GM10248 (cell line): ENCODE results near the gene SDF2L1.

Experiments used
- CTCF ChIA-PET: fragments of 300-600 bp; sonication (Branson Sonifier 250); formaldehyde crosslinking; extraction: SDS; loops from one replicate; lab custom pipeline; 2021; ENCODE audit warnings: antibody characterized with exemption; lab: Yijun Ruan, JAX
- POLR2A ChIA-PET: fragments of 350-650 bp; sonication (Branson Sonifier 250); formaldehyde crosslinking; extraction: SDS; loops from one replicate; lab custom pipeline; 2020; ENCODE audit warnings: antibody characterized with exemption; lab: Yijun Ruan, JAX
- DNase-seq: peaks from one replicate; pipeline ENCODE4 v3.0.0; 2012; ENCODE audit errors: extremely low spot score
- TF ChIP-seq, protein P1 (sequence below): IDR thresholded peaks from 2 replicates; pipeline ENCODE4 v1.5.1; 2012; ENCODE audit warnings: mild to moderate bottlenecking, low read depth; ENCODE audit errors: extremely low read depth, missing control alignments, control extremely low read depth

SDF2L1 gene

DNA sequence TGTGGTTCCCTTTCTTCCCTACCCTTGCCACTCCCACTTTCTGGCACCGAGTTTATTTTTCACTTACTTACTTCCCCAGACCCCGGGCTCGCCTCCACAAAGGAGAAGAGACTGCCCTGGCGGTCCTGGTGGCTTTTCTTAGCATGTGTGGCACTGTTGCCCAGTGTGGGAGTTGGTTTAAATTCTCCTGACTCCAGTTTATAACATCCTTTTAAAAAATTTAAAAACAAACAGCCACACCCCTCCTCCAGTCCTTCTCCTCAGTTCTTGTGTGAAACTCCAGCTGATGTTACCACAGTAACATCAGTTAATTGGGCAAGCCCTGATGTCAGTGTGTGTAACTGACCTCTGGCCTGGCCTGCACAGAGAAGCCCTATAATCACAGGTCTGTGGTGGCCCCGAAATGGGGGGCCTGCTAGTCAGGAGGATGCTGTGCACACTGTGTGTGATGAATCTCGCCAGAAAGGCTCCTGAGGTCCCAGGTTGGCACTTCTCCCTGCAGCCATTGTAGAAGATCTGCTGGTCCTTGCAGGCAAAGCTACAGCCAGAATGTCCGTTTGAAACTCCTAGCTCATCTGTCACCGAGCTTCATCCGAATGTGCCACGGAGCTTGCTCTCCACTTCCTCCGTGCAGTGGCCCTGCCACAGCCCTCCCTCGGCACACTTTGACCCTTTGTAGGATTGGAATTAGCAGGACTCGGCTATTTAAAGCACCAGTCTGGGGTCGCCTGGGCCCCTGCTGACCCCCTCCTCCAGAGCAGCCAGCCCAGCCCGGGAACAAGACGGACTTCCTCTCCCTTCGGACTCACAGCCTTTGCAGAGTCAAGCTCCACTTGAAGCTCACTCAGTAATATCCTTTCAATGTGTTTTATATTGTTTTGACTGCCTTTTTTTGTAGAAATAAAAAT, 19.8 kb upstream of the SDF2L1 start:
- DNase-seq: no peak
- TF ChIP-seq, protein P1, sequence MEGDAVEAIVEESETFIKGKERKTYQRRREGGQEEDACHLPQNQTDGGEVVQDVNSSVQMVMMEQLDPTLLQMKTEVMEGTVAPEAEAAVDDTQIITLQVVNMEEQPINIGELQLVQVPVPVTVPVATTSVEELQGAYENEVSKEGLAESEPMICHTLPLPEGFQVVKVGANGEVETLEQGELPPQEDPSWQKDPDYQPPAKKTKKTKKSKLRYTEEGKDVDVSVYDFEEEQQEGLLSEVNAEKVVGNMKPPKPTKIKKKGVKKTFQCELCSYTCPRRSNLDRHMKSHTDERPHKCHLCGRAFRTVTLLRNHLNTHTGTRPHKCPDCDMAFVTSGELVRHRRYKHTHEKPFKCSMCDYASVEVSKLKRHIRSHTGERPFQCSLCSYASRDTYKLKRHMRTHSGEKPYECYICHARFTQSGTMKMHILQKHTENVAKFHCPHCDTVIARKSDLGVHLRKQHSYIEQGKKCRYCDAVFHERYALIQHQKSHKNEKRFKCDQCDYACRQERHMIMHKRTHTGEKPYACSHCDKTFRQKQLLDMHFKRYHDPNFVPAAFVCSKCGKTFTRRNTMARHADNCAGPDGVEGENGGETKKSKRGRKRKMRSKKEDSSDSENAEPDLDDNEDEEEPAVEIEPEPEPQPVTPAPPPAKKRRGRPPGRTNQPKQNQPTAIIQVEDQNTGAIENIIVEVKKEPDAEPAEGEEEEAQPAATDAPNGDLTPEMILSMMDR: no peak
- POLR2A ChIA-PET: no interaction called here
- CTCF ChIA-PET: interaction anchor here (1.2 to 17.3 kb wide), 3 partner anchors 18 to 25 kb away, joined by 3 to 274 read pairs (median 3); partner anchors contain the start of gene SDF2L1

DNA sequence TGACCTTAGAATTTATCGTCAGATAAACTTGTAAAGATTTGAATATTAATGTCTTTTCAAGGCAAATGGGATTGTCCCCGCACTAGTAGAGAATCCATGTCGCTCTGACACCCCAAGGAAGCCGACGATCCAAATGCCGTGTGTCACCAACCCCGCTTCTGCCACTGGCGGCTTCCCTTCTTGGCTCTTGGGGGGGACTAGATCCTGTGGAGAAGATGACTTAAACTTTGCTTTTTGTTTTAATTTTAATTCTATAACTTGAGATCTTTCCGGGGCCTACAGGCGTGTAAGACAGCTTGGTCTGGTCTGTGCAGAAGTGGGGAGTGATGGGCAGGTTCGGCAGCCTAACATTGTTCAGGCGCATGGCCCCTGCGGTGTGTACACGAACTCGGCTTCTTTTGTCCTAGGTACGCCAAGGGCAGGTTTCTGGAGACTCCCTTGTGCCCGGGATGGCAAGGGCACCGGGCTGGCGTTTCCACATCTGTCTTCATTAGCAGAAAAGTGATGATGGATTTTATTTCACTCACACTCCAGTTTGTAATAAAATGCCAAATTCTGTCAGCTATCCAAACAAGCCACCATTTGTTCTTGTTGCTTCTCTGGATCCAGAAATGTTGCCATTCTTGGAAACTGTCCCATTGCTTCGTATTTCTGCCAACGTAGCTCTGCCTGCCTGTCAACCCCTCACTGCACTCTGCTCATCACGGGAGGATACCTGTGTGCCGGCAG, 19.0 kb upstream of the SDF2L1 start:
- no peak for DNase-seq
- TF ChIP-seq, protein P1: no peak
- POLR2A ChIA-PET: no interaction called here
- CTCF ChIA-PET: interaction anchor here (1.0 to 17.3 kb wide), 4 partner anchors 16 to 30 kb away, joined by 3 to 274 read pairs (median 4); partner anchors contain the start of gene SDF2L1

DNA sequence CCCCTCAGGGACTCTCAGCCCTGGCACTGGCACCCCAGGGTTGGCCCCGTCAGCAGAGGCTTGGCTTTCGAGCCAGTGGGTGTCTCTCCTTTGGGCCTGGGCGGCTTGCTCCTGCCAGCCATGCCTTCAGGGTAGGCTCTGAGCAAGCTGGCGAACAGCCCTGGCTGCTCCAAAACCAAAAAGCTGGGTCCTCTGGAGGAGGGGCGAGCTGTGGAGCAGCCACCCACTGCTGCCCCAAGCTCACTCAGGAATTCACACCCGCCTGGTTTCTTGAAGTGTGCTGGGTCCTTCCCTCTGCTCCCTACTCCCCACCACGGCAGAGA, 18.5 kb upstream of the SDF2L1 start:
- CTCF ChIA-PET: interaction anchor here (1.0 to 17.3 kb wide), 4 partner anchors 13 to 31 kb away, joined by 3 to 274 read pairs (median 4); partner anchors contain the start of gene SDF2L1

GRCh38 chr22:21624120-21624879, 17.8 kb upstream of the SDF2L1 start:
- ChIA-PET POLR2A (no interaction called here), CTCF (interaction anchor here (0.9 to 17.3 kb wide), 4 partner anchors 10 to 21 kb away, joined by 3 to 274 read pairs (median 3); partner anchors contain the start of gene SDF2L1)
- no peak for DNase-seq
- TF ChIP-seq, protein P1: peak; percentile 51

More for the DNA sequence above, 18.5 kb upstream of the SDF2L1 start:
- TF ChIP-seq, protein P1: no peak
- POLR2A ChIA-PET: no interaction called here
- no peak for DNase-seq

DNA sequence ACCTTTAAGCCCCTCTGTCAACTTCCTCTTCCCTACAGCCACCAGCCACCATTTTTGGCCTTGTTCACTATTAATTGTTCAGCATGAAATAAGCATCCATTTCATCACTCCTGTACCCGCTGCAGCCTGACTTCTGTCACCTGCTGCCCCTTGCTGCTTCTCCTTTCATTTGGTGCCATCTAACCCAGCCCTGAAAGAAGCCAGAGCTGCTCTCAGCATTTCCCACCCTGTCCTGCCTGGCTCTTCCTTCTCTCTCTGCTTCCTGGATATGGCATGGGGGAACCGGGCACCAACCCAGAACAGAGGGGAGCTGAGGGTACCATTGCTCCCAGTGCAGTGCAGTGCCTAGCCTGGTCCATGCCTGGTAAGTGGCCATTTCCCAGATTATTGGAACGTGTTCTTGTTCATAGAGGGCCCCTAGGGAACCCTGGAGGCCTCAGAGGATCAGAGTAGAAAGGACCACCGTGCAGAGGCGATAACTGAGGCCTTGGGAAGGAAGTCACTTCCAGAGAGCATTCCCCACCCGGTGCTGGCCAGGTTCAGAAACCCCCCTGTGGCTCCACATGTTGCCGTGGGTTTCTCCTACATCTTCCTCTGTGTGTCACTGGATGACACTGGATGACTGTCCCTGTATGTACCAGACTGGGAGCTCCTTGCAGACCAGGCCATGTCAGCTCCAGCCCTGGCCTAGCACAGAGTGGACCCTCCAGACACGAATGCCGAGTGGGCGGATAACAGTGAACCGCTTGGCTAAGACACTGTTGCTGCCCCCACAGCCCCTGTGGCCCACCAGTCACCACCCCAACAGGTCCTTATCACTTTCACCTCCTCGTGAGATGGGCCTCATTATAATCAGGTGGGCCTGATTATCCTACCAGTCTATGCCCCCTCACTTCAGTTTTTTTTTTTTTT, 17.0 kb upstream of the SDF2L1 start:
- no peak for DNase-seq
- CTCF ChIA-PET: interaction anchor here (0.9 to 17.3 kb wide), 5 partner anchors 8 to 20 kb away, joined by 3 to 274 read pairs (median 3); partner anchors contain the start of gene SDF2L1
- TF ChIP-seq, protein P1: no peak
- POLR2A ChIA-PET: no interaction called here
